HG02642 (cell line): ENCODE results near the gene ZNF486.
"Not testable (repeated sequence)": the region's sequence is repeated elsewhere in the genome, so short reads cannot be mapped to it uniquely, and the experiment has no call there.

Source experiments
- ATAC-seq: cut with Tn5 transposase; IDR thresholded peaks from one replicate; pipeline ENCODE4 v1.9.1; 2021; ENCODE audit warnings: mild to moderate bottlenecking; ENCODE audit not compliant: unreplicated experiment, poor library complexity

The ZNF486 gene

GRCh38 chr19:20167020-20167644, at the start of gene ZNF486:
ZNF486 (plus strand) TSS chr19:20167214; CDS start chr19:20167331, 117 bp downstream.
- peak; percentile 95 for ATAC-seq

GRCh38 chr19:20118064-20118839, 48.8 kb upstream of the ZNF486 start:
- ATAC-seq = not testable (repeated sequence)

GRCh38 chr19:20124879-20125278, 42.1 kb upstream of the ZNF486 start:
- no peak for ATAC-seq

- ATAC-seq = not testable (repeated sequence)
Measured at GRCh38 chr19:20132933-20133332, 34.1 kb upstream of the ZNF486 start.

GRCh38 chr19:20137714-20138113, 29.3 kb upstream of the ZNF486 start:
- not testable (repeated sequence) for ATAC-seq

- no peak for ATAC-seq
Measured at GRCh38 chr19:20151617-20152145, 15.3 kb upstream of the ZNF486 start.

- not testable (repeated sequence) for ATAC-seq
Measured at GRCh38 chr19:20152506-20152905, 14.5 kb upstream of the ZNF486 start.

GRCh38 chr19:20153281-20153680, 13.7 kb upstream of the ZNF486 start:
- no peak for ATAC-seq

GRCh38 chr19:20154636-20155035, 12.4 kb upstream of the ZNF486 start:
- no peak for ATAC-seq

GRCh38 chr19:20162821-20163220, 4.2 kb upstream of the ZNF486 start:
- no peak for ATAC-seq

- no peak for ATAC-seq
Measured at GRCh38 chr19:20164456-20164855, 2.6 kb upstream of the ZNF486 start.

GRCh38 chr19:20165971-20166592, 932 bp upstream of the ZNF486 start:
- ATAC-seq = no peak

- ATAC-seq = no peak
Measured at GRCh38 chr19:20167651-20168122, 673 bp downstream of the ZNF486 start.

GRCh38 chr19:20171285-20171684, 4.3 kb downstream of the ZNF486 start:
- no peak for ATAC-seq

GRCh38 chr19:20175848-20176247, 8.8 kb downstream of the ZNF486 start:
- not testable (repeated sequence) for ATAC-seq

- ATAC-seq = not testable (repeated sequence)
Measured at GRCh38 chr19:20179956-20180355, 12.9 kb downstream of the ZNF486 start.

- no peak for ATAC-seq
Measured at GRCh38 chr19:20182222-20182785, 15.3 kb downstream of the ZNF486 start.

- ATAC-seq = no peak
Measured at GRCh38 chr19:20186174-20186573, 19.2 kb downstream of the ZNF486 start.

- no peak for ATAC-seq
Measured at GRCh38 chr19:20197747-20198146, 30.7 kb downstream of the ZNF486 start.

GRCh38 chr19:20209051-20209450, 42.0 kb downstream of the ZNF486 start:
- ATAC-seq = no peak

- not testable (repeated sequence) for ATAC-seq
Measured at GRCh38 chr19:20214366-20214765, 47.4 kb downstream of the ZNF486 start.
